Measurements from ENCODE around the gene OR10R2.
"Not testable (repeated sequence)": the region's sequence is repeated elsewhere in the genome, so short reads cannot be mapped to it uniquely, and the experiment has no call there.

Gene OR10R2, protein sequence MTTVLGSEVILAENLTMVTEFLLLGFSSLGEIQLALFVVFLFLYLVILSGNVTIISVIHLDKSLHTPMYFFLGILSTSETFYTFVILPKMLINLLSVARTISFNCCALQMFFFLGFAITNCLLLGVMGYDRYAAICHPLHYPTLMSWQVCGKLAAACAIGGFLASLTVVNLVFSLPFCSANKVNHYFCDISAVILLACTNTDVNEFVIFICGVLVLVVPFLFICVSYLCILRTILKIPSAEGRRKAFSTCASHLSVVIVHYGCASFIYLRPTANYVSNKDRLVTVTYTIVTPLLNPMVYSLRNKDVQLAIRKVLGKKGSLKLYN

GRCh38 chr1:158471920-158472319 is at the start of gene OR10R2:
TSS of gene OR10R2 (plus strand) at chr1:158472220. CDS start at chr1:158472326, 106 bp downstream.
- TF ChIP-seq CTBP1 (IDR thresholded peaks at IDR 0.05; ENCODE audit: borderline replicate concordance) (no peak), LEF1 (IDR thresholded peaks at IDR 0.05; ENCODE audit: borderline replicate concordance) (no peak), SUZ12 (IDR thresholded peaks at IDR 0.05) (no peak), HDGF (IDR thresholded peaks at IDR 0.05; ENCODE audit: borderline replicate concordance) (no peak), FOXM1 (IDR thresholded peaks at IDR 0.05; ENCODE audit: borderline replicate concordance) (no peak), L3MBTL2 (conservative IDR thresholded peaks at IDR 0.05) (no peak), SP1 (IDR thresholded peaks at IDR 0.05) (no peak), BHLHE40 (IDR thresholded peaks at IDR 0.05; ENCODE audit: borderline replicate concordance) (no peak), FOXA1 (IDR thresholded peaks at IDR 0.05) (no peak), FOXK2 (IDR thresholded peaks at IDR 0.05) (no peak), ELF4 (IDR thresholded peaks at IDR 0.05) (no peak)
- ChIA-PET POLR2A (no interaction called here), CTCF (no interaction called here)
- DNase-seq (ENCODE audit: extremely low spot score) = no peak

- DNase-seq (ENCODE audit: extremely low spot score) = no peak
- TF ChIP-seq BHLHE40 (IDR thresholded peaks at IDR 0.05; ENCODE audit: borderline replicate concordance) = no peak
- TF ChIP-seq FOXM1 (IDR thresholded peaks at IDR 0.05; ENCODE audit: borderline replicate concordance) = no peak
- TF ChIP-seq HDGF (IDR thresholded peaks at IDR 0.05; ENCODE audit: borderline replicate concordance) = no peak
- no peak for TF ChIP-seq CTBP1 (IDR thresholded peaks at IDR 0.05; ENCODE audit: borderline replicate concordance)
- TF ChIP-seq FOXK2 (IDR thresholded peaks at IDR 0.05) = no peak
- no peak for TF ChIP-seq SP1 (IDR thresholded peaks at IDR 0.05)
- no peak for TF ChIP-seq NFRKB (IDR thresholded peaks at IDR 0.05)
- no peak for TF ChIP-seq ZNF384 (IDR thresholded peaks at IDR 0.05)
- no peak for TF ChIP-seq TARDBP (IDR thresholded peaks at IDR 0.05)
- TF ChIP-seq L3MBTL2 (conservative IDR thresholded peaks at IDR 0.05) = no peak
- TF ChIP-seq SUZ12 (IDR thresholded peaks at IDR 0.05) = no peak
- no peak for TF ChIP-seq ARNT (IDR thresholded peaks at IDR 0.05)
- TF ChIP-seq ELF4 (IDR thresholded peaks at IDR 0.05) = no peak
- ChIA-PET POLR2A (no interaction called here), CTCF (no interaction called here)
These were observed 47.0 kb upstream of the OR10R2 start for GRCh38 chr1:158425027-158425426.

DNA sequence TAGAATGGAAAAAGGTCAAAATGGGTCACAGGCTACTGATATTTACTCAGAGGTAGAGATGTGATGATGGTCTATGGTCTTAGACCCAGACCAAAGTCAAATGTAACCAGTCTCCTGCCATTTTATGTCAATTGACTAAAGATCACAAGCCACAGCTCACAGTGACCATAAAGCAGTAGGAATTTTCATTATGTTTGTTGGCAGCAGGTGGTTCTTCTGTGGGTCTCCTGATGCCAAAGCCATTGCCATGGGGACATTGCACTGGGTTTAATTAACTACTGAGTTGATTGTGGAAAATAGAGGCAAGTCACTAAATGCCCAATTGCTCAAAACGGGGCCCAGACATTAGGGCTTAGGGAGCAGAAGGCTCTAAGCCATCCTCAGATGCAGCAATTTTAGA is 45.9 kb upstream of the OR10R2 start, which contains the start of gene OR10K2:
OR10K2 (minus strand) TSS at position 101 of the 400 bp plus-strand sequence. CDS start 5,371 bp downstream, outside the sequence.
- TF ChIP-seq SUZ12 (IDR thresholded peaks at IDR 0.05) (no peak), FOXA1 (IDR thresholded peaks at IDR 0.05) (no peak), CTBP1 (IDR thresholded peaks at IDR 0.05; ENCODE audit: borderline replicate concordance) (no peak), NFRKB (IDR thresholded peaks at IDR 0.05) (no peak), BHLHE40 (IDR thresholded peaks at IDR 0.05; ENCODE audit: borderline replicate concordance) (no peak), ZNF384 (IDR thresholded peaks at IDR 0.05) (no peak), SP1 (IDR thresholded peaks at IDR 0.05) (no peak), FOXK2 (IDR thresholded peaks at IDR 0.05) (no peak), ELF4 (IDR thresholded peaks at IDR 0.05) (no peak), HDGF (IDR thresholded peaks at IDR 0.05; ENCODE audit: borderline replicate concordance) (no peak), LEF1 (IDR thresholded peaks at IDR 0.05; ENCODE audit: borderline replicate concordance) (no peak), TARDBP (IDR thresholded peaks at IDR 0.05) (no peak), ARNT (IDR thresholded peaks at IDR 0.05) (no peak)
- POLR2A ChIA-PET = no interaction called here
- DNase-seq (ENCODE audit: extremely low spot score) = no peak
- CTCF ChIA-PET = no interaction called here

- CTCF ChIA-PET; DNase-seq (ENCODE audit: extremely low spot score); POLR2A ChIA-PET: not testable (repeated sequence)
These were observed 41.9 kb upstream of the OR10R2 start for GRCh38 chr1:158430163-158430562.

DNA sequence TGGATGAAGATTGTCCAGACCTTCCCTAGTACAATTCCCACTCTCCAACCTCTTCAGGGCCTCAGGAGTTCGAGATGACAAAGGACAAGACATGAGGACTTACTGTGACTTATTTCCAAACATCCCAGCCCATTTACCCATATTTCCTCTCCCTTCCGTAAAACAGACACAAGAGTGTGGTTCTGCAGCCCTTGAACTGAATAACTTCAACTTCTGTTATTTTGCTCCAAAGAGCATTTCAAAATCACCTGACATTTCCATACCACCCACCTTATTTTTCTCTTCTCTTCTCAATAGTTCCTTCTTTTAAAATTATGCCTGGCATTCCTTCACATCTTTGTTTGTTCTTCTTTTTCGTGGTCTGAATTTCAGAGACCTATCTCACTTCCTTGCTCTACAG is 37.3 kb upstream of the OR10R2 start:
- CTCF ChIA-PET = no interaction called here
- no peak for DNase-seq (ENCODE audit: extremely low spot score)
- no peak for TF ChIP-seq PKNOX1 (IDR thresholded peaks at IDR 0.05)
- TF ChIP-seq CTBP1 (IDR thresholded peaks at IDR 0.05; ENCODE audit: borderline replicate concordance) = no peak
- TF ChIP-seq NFRKB (IDR thresholded peaks at IDR 0.05) = no peak
- no peak for TF ChIP-seq FOXM1 (IDR thresholded peaks at IDR 0.05; ENCODE audit: borderline replicate concordance)
- TF ChIP-seq FOXK2 (IDR thresholded peaks at IDR 0.05) = no peak
- no peak for TF ChIP-seq BHLHE40 (IDR thresholded peaks at IDR 0.05; ENCODE audit: borderline replicate concordance)
- TF ChIP-seq SUZ12 (IDR thresholded peaks at IDR 0.05) = no peak
- TF ChIP-seq HDGF (IDR thresholded peaks at IDR 0.05; ENCODE audit: borderline replicate concordance) = no peak
- no peak for TF ChIP-seq SP1 (IDR thresholded peaks at IDR 0.05)
- TF ChIP-seq LEF1 (IDR thresholded peaks at IDR 0.05; ENCODE audit: borderline replicate concordance) = no peak
- TF ChIP-seq FOXA1 (IDR thresholded peaks at IDR 0.05) = no peak
- TF ChIP-seq ARNT (IDR thresholded peaks at IDR 0.05) = no peak
- no peak for TF ChIP-seq TARDBP (IDR thresholded peaks at IDR 0.05)
- POLR2A ChIA-PET = no interaction called here

DNA sequence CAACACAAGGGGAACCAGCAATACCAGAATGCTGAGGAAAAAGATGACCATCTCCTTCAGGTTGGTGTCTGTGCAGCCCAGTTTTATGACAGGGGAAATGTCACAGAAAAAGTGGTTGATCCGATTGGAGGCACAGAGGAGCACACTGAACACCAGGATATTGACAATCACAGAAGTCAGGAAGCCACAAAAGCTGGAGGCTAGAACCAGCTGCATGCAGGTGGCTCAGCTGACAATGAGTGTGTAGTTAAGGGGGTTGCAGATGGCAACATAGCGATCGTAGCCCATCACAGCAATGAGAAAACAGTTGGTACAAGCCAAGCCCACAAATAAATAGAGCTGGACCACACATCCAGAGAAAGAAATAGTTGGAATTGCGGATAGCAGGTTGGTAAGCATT is 26.6 kb upstream of the OR10R2 start:
- TF ChIP-seq ZNF384 (IDR thresholded peaks at IDR 0.05) (no peak), FOXA1 (IDR thresholded peaks at IDR 0.05) (no peak)
- CTCF ChIA-PET = no interaction called here
- no peak for DNase-seq (ENCODE audit: extremely low spot score)
- POLR2A ChIA-PET = no interaction called here

GRCh38 chr1:158454537-158454936 is 17.5 kb upstream of the OR10R2 start:
- ChIA-PET CTCF (no interaction called here), POLR2A (no interaction called here)
- no peak for TF ChIP-seq LEF1 (IDR thresholded peaks at IDR 0.05; ENCODE audit: borderline replicate concordance)
- DNase-seq (ENCODE audit: extremely low spot score) = no peak

GRCh38 chr1:158457246-158457645 is 14.8 kb upstream of the OR10R2 start:
- ChIA-PET CTCF (no interaction called here), POLR2A (interaction anchor here (0.6 kb wide), 1 partner anchor 24 kb away, joined by 3 read pairs; no protein-coding TSS in a partner anchor)
- DNase-seq (ENCODE audit: extremely low spot score) = no peak
- no peak for TF ChIP-seq ELF4 (IDR thresholded peaks at IDR 0.05)
- no peak for TF ChIP-seq BHLHE40 (IDR thresholded peaks at IDR 0.05; ENCODE audit: borderline replicate concordance)
- no peak for TF ChIP-seq NFRKB (IDR thresholded peaks at IDR 0.05)
- TF ChIP-seq FOXM1 (IDR thresholded peaks at IDR 0.05; ENCODE audit: borderline replicate concordance) = no peak
- no peak for TF ChIP-seq CTBP1 (IDR thresholded peaks at IDR 0.05; ENCODE audit: borderline replicate concordance)
- no peak for TF ChIP-seq FOXK2 (IDR thresholded peaks at IDR 0.05)
- TF ChIP-seq ZNF384 (IDR thresholded peaks at IDR 0.05) = no peak
- TF ChIP-seq SUZ12 (IDR thresholded peaks at IDR 0.05) = no peak
- TF ChIP-seq ARNT (IDR thresholded peaks at IDR 0.05) = no peak
- TF ChIP-seq FOXA1 (IDR thresholded peaks at IDR 0.05) = no peak
- no peak for TF ChIP-seq PKNOX1 (IDR thresholded peaks at IDR 0.05)
- no peak for TF ChIP-seq L3MBTL2 (conservative IDR thresholded peaks at IDR 0.05)
- no peak for TF ChIP-seq HDGF (IDR thresholded peaks at IDR 0.05; ENCODE audit: borderline replicate concordance)
- TF ChIP-seq TARDBP (IDR thresholded peaks at IDR 0.05) = no peak
- TF ChIP-seq SP1 (IDR thresholded peaks at IDR 0.05) = no peak
- TF ChIP-seq LEF1 (IDR thresholded peaks at IDR 0.05; ENCODE audit: borderline replicate concordance) = no peak
